ENCODE results near the gene PHYHD1.

DNA sequence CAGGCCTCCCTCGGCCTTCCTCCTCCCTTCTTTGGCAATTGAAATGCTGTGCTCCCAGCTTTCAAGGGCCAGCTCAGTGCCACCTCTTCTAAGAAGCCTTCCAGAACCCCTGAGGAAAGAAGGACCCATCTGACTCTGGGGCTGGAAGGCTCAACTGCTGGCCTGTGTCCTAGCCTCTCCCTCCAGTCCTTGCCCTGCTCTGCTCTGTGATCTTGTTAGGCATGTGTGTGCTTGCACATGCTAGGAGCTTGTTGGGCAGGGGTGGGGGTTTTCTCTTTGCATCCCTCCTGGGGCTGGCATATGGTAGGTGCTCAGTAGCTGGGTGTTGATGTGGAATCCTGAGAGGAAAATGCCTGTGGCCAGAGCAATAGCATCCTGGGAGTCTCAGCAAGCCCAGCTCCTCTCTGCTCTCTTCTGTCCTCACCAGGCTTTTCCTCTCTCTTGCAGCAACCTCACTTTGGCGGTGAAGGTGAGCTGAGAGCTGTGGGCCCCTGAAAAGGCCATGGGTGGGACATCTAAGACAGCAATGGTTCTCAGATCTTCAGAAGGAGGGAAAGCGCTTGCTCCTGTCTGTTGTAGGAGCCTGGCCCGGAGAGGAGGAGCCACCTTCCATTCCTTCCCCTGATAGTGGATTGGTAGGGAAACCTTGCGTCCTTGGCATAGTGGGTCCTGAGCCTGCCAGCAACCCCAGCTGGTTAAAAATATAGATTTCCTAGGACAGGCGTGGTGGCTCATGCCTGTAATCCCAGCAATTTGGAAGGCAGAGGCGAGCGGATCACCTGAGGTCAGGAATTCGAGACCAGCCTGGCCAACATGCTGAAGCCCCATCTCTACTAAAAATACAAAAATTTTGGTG, 16.8 kb downstream of the PHYHD1 start:
- no peak for TF ChIP-seq ZC3H11A (IDR thresholded peaks at IDR 0.05)
- no peak for TF ChIP-seq ZSCAN20 (CRISPR knock-in tag; IDR thresholded peaks at IDR 0.05)

Data from A549 (cell line).